MCF 10A (cell line): ENCODE results near the gene PNLIP. TPM values are rescaled to one million over a fixed set of nuclear protein-coding genes. Genes with fewer than 3 reads are reported as not detected.

ENCODE experiments used
- BruUV-seq: library from RNA; stranded (reverse); fragments of 400-500 nt; replicated peaks from 2 replicates; lab custom pipeline; 2021; lab: Mats Ljungman, UMichigan
- CTCF ChIA-PET: fragments of 300-600 bp; sonication (Branson Sonifier 250); formaldehyde crosslinking; extraction: SDS; loops from one replicate; lab custom pipeline; 2021; ENCODE audit warnings: antibody characterized with exemption, inconsistent platforms; lab: Yijun Ruan, JAX
- POLR2A ChIA-PET: fragments of 300-600, 350-650 bp; sonication (Branson Sonifier 250); formaldehyde crosslinking; extraction: SDS; loops from one replicate; lab custom pipeline; 2020; ENCODE audit warnings: antibody characterized with exemption, inconsistent platforms; lab: Yijun Ruan, JAX
- DNase-seq: peaks from one replicate; pipeline ENCODE4 v3.0.0-alpha.2; 2018; ENCODE audit not compliant: unreplicated experiment
- H3K27ac Mint-ChIP-seq: one replicate; pipeline ENCODE4 v1.8.0; 2022; ENCODE audit warnings: mild to moderate bottlenecking, low read depth, mixed read lengths; ENCODE audit not compliant: unreplicated experiment
- H3K27me3 Mint-ChIP-seq: one replicate; pipeline ENCODE4 v1.8.0; 2022; ENCODE audit warnings: mixed read lengths; ENCODE audit not compliant: insufficient read depth, unreplicated experiment
- H3K36me3 Mint-ChIP-seq: one replicate; pipeline ENCODE4 v1.8.0; 2022; ENCODE audit warnings: mild to moderate bottlenecking, moderate library complexity, mixed read lengths; ENCODE audit not compliant: insufficient read depth, unreplicated experiment
- H3K4me1 Mint-ChIP-seq: one replicate; pipeline ENCODE4 v1.8.0; 2022; ENCODE audit warnings: mixed read lengths; ENCODE audit not compliant: insufficient read depth, unreplicated experiment
- H3K4me3 Mint-ChIP-seq: one replicate; pipeline ENCODE4 v1.8.0; 2022; ENCODE audit warnings: mild to moderate bottlenecking, moderate library complexity, mixed read lengths; ENCODE audit not compliant: unreplicated experiment
- H3K9me3 Mint-ChIP-seq: one replicate; pipeline ENCODE4 v1.8.0; 2022; ENCODE audit warnings: mixed read lengths; ENCODE audit not compliant: unreplicated experiment
- intact Hi-C: fragments of 100-400 bp; cut with micrococcal nuclease; formaldehyde crosslinking; loops from 2 replicates; pipeline ENCODE4 v1.14.1; 2022
- total RNA-seq: library from RNA; stranded (reverse); gene quantifications from 2 replicates; pipeline ENCODE4 v1.2.3, GENCODE V29; 2022
- TF ChIP-seq, protein P1 (sequence below): fragments of 200-600 bp; IDR thresholded peaks from one replicate; pipeline ENCODE4 v1.8.0; 2022; ENCODE audit warnings: antibody characterized with exemption, mild to moderate bottlenecking; ENCODE audit not compliant: unreplicated experiment

The PNLIP gene
- total RNA-seq, 1 experiment from 2014 or later = not detected

DNA sequence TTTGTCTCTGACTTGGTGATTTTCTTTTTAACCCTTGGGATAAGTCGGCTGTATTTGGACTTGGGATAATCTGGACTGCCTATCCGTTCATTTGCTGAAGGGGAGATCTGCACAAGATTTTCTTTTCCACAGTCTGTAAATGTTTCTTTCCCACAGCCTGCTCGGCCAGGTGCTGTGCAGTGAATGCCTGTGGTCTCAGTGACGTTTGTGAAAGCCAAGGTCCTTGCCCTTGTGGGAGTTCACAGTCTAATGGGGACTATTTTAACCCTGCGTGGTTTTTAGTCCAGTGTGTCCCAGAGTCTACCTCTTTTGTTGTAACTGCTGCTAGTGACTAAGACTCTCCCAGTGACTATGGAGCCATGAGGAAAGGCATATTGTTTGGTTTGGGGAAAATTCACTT lies 8.9 kb downstream of the PNLIP start:
- BruUV-seq = no TSS peak
- no peak overlapping the region for H3K27ac Mint-ChIP-seq
- intact Hi-C loops = no loop called here
- DNase-seq = no peak
- no peaks in the 10 kb centered on the region for H3K36me3 Mint-ChIP-seq
- H3K4me1 Mint-ChIP-seq = no peaks in the 10 kb centered on the region
- no peaks in the 10 kb centered on the region for H3K9me3 Mint-ChIP-seq
- peaks cover 8% of the 10 kb centered on the region for H3K27me3 Mint-ChIP-seq
- ChIA-PET CTCF (no interaction called here), POLR2A (no interaction called here)
- no peak overlapping the region for H3K4me3 Mint-ChIP-seq
- TF ChIP-seq, protein P1, sequence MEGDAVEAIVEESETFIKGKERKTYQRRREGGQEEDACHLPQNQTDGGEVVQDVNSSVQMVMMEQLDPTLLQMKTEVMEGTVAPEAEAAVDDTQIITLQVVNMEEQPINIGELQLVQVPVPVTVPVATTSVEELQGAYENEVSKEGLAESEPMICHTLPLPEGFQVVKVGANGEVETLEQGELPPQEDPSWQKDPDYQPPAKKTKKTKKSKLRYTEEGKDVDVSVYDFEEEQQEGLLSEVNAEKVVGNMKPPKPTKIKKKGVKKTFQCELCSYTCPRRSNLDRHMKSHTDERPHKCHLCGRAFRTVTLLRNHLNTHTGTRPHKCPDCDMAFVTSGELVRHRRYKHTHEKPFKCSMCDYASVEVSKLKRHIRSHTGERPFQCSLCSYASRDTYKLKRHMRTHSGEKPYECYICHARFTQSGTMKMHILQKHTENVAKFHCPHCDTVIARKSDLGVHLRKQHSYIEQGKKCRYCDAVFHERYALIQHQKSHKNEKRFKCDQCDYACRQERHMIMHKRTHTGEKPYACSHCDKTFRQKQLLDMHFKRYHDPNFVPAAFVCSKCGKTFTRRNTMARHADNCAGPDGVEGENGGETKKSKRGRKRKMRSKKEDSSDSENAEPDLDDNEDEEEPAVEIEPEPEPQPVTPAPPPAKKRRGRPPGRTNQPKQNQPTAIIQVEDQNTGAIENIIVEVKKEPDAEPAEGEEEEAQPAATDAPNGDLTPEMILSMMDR = no peak

GRCh38 chr10:116555880-116556279 lies 10.1 kb downstream of the PNLIP start:
- DNase-seq = no peak
- TF ChIP-seq, protein P1 = no peak
- Mint-ChIP-seq H3K4me1 (no peaks in the 10 kb centered on the region), H3K4me3 (no peak overlapping the region), H3K27ac (no peak overlapping the region), H3K27me3 (peaks cover 12% of the 10 kb centered on the region), H3K36me3 (no peaks in the 10 kb centered on the region), H3K9me3 (no peaks in the 10 kb centered on the region)
- POLR2A ChIA-PET = no interaction called here
- intact Hi-C loops = no loop called here
- no TSS peak for BruUV-seq
- CTCF ChIA-PET = interaction anchor here (0.6 to 1.0 kb wide), 2 partner anchors 29 to 65 kb away, joined by 3 to 4 read pairs; no protein-coding TSS in a partner anchor

DNA sequence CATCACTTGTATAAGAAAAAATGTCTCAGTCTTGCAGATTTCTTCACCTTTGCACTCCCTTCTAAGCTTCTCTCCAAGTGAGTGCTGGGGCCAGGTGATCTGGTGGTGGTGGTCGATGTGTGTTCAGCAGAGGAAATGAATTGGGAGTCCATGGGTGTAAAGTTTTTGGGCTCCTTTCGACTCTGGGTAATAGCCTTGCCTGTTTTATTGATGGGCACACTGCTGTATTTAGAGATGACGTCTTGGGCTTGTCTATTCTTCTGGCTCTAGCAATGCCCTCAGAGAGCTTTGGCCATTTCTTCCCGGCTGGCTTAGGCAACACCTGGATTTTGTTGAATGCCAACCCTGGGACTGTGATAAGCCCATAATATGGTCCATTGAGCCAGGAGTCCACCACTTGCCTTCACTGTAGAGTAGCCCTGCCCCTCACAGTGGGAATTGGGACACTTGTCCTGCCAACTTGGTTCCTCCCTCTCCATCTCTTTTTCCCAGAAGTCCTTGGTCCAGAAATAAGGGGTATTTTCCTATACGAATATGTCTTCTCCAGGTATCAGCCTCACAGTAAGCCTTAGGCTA lies 11.7 kb downstream of the PNLIP start:
- DNase-seq = no peak
- TF ChIP-seq, protein P1 = no peak
- Mint-ChIP-seq H3K9me3 (no peaks in the 10 kb centered on the region), H3K27ac (no peak overlapping the region), H3K4me3 (no peak overlapping the region), H3K36me3 (no peaks in the 10 kb centered on the region), H3K27me3 (peaks cover 19% of the 10 kb centered on the region), H3K4me1 (no peaks in the 10 kb centered on the region)
- ChIA-PET POLR2A (interaction anchor here (1.1 kb wide), 1 partner anchor 17 kb away, joined by 4 read pairs; no protein-coding TSS in a partner anchor), CTCF (interaction anchor here (0.7 kb wide), 1 partner anchor 442 kb away, joined by 3 read pairs; no protein-coding TSS in a partner anchor)
- intact Hi-C loops = no loop called here
- BruUV-seq = no TSS peak

- CTCF ChIA-PET = interaction anchor here (0.7 kb wide), 1 partner anchor 16 kb away, joined by 3 read pairs; no protein-coding TSS in a partner anchor
- Mint-ChIP-seq H3K4me1 (no peaks in the 10 kb centered on the region), H3K36me3 (no peaks in the 10 kb centered on the region), H3K4me3 (no peak overlapping the region), H3K27me3 (peaks cover 24% of the 10 kb centered on the region), H3K9me3 (no peaks in the 10 kb centered on the region), H3K27ac (no peak overlapping the region)
- POLR2A ChIA-PET = no interaction called here
- TF ChIP-seq, protein P1 = no peak
- intact Hi-C loops = no loop called here
- no peak for DNase-seq
- BruUV-seq = no TSS peak
These were observed 19.8 kb downstream of the PNLIP start for GRCh38 chr10:116565534-116565933.
